Measurements from ENCODE around the gene ABHD14A. TPM values are rescaled to one million over a fixed set of nuclear protein-coding genes. Genes with fewer than 3 reads are reported as not detected.

ABHD14A gene
- total RNA-seq, 1 experiment from 2014 or later = 3.8 TPM

GRCh38 chr3:52001443-52001974 lies 26.6 kb downstream of the ABHD14A start (continued):
- no peak for TF ChIP-seq E2F4 (CRISPR knock-in tag; IDR thresholded peaks at IDR 0.05; ENCODE audit: borderline replicate concordance, low read depth)
- no peak for TF ChIP-seq ESRRA (CRISPR knock-in tag; IDR thresholded peaks at IDR 0.05; ENCODE audit: borderline replicate concordance)
- no peak for TF ChIP-seq FOXK1 (CRISPR knock-in tag; IDR thresholded peaks at IDR 0.05)
- TF ChIP-seq TEAD4 (CRISPR knock-in tag; IDR thresholded peaks at IDR 0.05) = no peak
- TF ChIP-seq ARID4B (CRISPR knock-in tag; IDR thresholded peaks at IDR 0.05; ENCODE audit: borderline replicate concordance) = no peak
- TF ChIP-seq ZMAT4 (CRISPR knock-in tag; IDR thresholded peaks at IDR 0.05) = no peak
- no peak for TF ChIP-seq GRHL2 (CRISPR knock-in tag; IDR thresholded peaks at IDR 0.05; ENCODE audit: insufficient replicate concordance, severe bottlenecking)
- peak; percentile 93; the same call in 1 of the 2 replicates for TF ChIP-seq HMGXB4 (CRISPR knock-in tag; IDR thresholded peaks at IDR 0.05)
- no peak for TF ChIP-seq IRF2 (CRISPR knock-in tag; IDR thresholded peaks at IDR 0.05; ENCODE audit: borderline replicate concordance, low read depth)
- no peak for TF ChIP-seq ATF1 (CRISPR knock-in tag; IDR thresholded peaks at IDR 0.05)
- TF ChIP-seq CBFB (CRISPR knock-in tag; IDR thresholded peaks at IDR 0.05; ENCODE audit: low read depth) = 0 out of 2 replicates have a peak, but pooled peaks have one; percentile 43
- no peak for TF ChIP-seq FOXP4 (CRISPR knock-in tag; IDR thresholded peaks at IDR 0.05)
- TF ChIP-seq ZNF121 (CRISPR knock-in tag; IDR thresholded peaks at IDR 0.05) = peak; percentile 95
- no peak for TF ChIP-seq SMAD3 (CRISPR knock-in tag; IDR thresholded peaks at IDR 0.05; ENCODE audit: borderline replicate concordance)
- no peak for TF ChIP-seq ZNF138 (CRISPR knock-in tag; conservative IDR thresholded peaks at IDR 0.05)
- 0 out of 2 replicates have a peak, but pooled peaks have one; percentile 32 for TF ChIP-seq NFATC4 (CRISPR knock-in tag; IDR thresholded peaks at IDR 0.05)
- TF ChIP-seq ETV6 (CRISPR knock-in tag; IDR thresholded peaks at IDR 0.05) = peak; percentile 43; the same call in 1 of the 2 replicates
- TF ChIP-seq CTCF (IDR thresholded peaks at IDR 0.05) = peak; percentile 90
- TF ChIP-seq ATF2 (CRISPR knock-in tag; IDR thresholded peaks at IDR 0.05; ENCODE audit: borderline replicate concordance, low read depth) = no peak
- TF ChIP-seq NR2C2 (CRISPR knock-in tag; IDR thresholded peaks at IDR 0.05) = no peak
- TF ChIP-seq MYBL2 (CRISPR knock-in tag; IDR thresholded peaks at IDR 0.05) = no peak
- no peak for TF ChIP-seq AFF4 (CRISPR knock-in tag; IDR thresholded peaks at IDR 0.05; ENCODE audit: borderline replicate concordance)
